HG02759 (cell line): ENCODE measurements around the gene LILRB5.
"Not testable (repeated sequence)": the region's sequence is repeated elsewhere in the genome, so short reads cannot be mapped to it uniquely, and the experiment has no call there.

Experiments
- ATAC-seq: cut with Tn5 transposase; IDR thresholded peaks from one replicate; pipeline ENCODE4 v1.9.1; 2021; ENCODE audit warnings: mild to moderate bottlenecking, moderate library complexity; ENCODE audit not compliant: unreplicated experiment

The LILRB5 gene

GRCh38 chr19:54245936-54246335 lies 11.1 kb downstream of the LILRB5 start:
- no peak for ATAC-seq

GRCh38 chr19:54243809-54244208 lies 13.3 kb downstream of the LILRB5 start:
- not testable (repeated sequence) for ATAC-seq

GRCh38 chr19:54242646-54243045 lies 14.4 kb downstream of the LILRB5 start, which contains the start of gene LILRA6:
TSS of gene LILRA6 (minus strand) at chr19:54242790.
- not testable (repeated sequence) for ATAC-seq

GRCh38 chr19:54242234-54242633 lies 14.8 kb downstream of the LILRB5 start:
- not testable (repeated sequence) for ATAC-seq

- ATAC-seq = not testable (repeated sequence)
Measured at GRCh38 chr19:54240372-54241336, 16.4 kb downstream of the LILRB5 start.

- ATAC-seq = not testable (repeated sequence)
Measured at GRCh38 chr19:54239491-54240371, 17.3 kb downstream of the LILRB5 start.

- ATAC-seq = no peak
Measured at GRCh38 chr19:54233941-54234340, 23.1 kb downstream of the LILRB5 start.

GRCh38 chr19:54231077-54231931 lies 25.8 kb downstream of the LILRB5 start:
- peak; percentile 67 for ATAC-seq

- ATAC-seq = no peak
Measured at GRCh38 chr19:54230031-54230430, 27.0 kb downstream of the LILRB5 start.

GRCh38 chr19:54229146-54229545 lies 27.9 kb downstream of the LILRB5 start:
- no peak for ATAC-seq

GRCh38 chr19:54224619-54225018 lies 32.5 kb downstream of the LILRB5 start:
- not testable (repeated sequence) for ATAC-seq

GRCh38 chr19:54223937-54224281 lies 33.2 kb downstream of the LILRB5 start:
- ATAC-seq = not testable (repeated sequence)

GRCh38 chr19:54223277-54223936 lies 33.7 kb downstream of the LILRB5 start:
- not testable (repeated sequence) for ATAC-seq

GRCh38 chr19:54222474-54223276 lies 34.4 kb downstream of the LILRB5 start, which contains the start of gene LILRB3:
TSS of gene LILRB3 (minus strand) at chr19:54223007. CDS start at chr19:54222976, 31 bp downstream.
- not testable (repeated sequence) for ATAC-seq

GRCh38 chr19:54221947-54222346 lies 35.1 kb downstream of the LILRB5 start:
- not testable (repeated sequence) for ATAC-seq

GRCh38 chr19:54219702-54220101 lies 37.4 kb downstream of the LILRB5 start:
- not testable (repeated sequence) for ATAC-seq

GRCh38 chr19:54218960-54219661 lies 38.0 kb downstream of the LILRB5 start:
- ATAC-seq = no peak

- no peak for ATAC-seq
Measured at GRCh38 chr19:54218259-54218658, 38.8 kb downstream of the LILRB5 start.
